H9 (cell line): ENCODE data around the gene ZNF524. TPM values are rescaled to one million over a fixed set of nuclear protein-coding genes. Genes with fewer than 3 reads are reported as not detected.
A peak's percentile ranks its signal among the peaks of the same experiment; 100 is the strongest.

Experiments
- DNase-seq: peaks from one replicate; pipeline ENCODE4 v3.0.0-alpha.2; 2017
- H2AFZ ChIP-seq: one replicate; pipeline ENCODE4 v1.6.1; 2013; ENCODE audit warnings: mild to moderate bottlenecking, low read length, control low read depth, moderate library complexity
- H2AK5ac ChIP-seq: 2 replicates; pipeline ENCODE4 v1.6.1; 2013; ENCODE audit warnings: low read length, control low read depth, mixed read lengths; ENCODE audit not compliant: insufficient read length
- H2BK120ac ChIP-seq: one replicate; pipeline ENCODE4 v1.6.1; 2013; ENCODE audit warnings: low read depth, mild to moderate bottlenecking, low read length, control low read depth, inconsistent platforms; ENCODE audit not compliant: poor library complexity, severe bottlenecking
- H2BK12ac ChIP-seq: 2 replicates; pipeline ENCODE4 v1.6.1; 2013; ENCODE audit warnings: low read length, control low read depth, mixed read lengths, low read depth; ENCODE audit not compliant: insufficient read length
- H2BK15ac ChIP-seq: 2 replicates; pipeline ENCODE4 v1.6.1; 2013; ENCODE audit warnings: low read depth, low read length, control low read depth
- H2BK20ac ChIP-seq: one replicate; pipeline ENCODE4 v1.6.1; 2013; ENCODE audit warnings: low read depth, mild to moderate bottlenecking, low read length, control low read depth, inconsistent platforms; ENCODE audit not compliant: poor library complexity, severe bottlenecking
- H2BK5ac ChIP-seq: 2 replicates; pipeline ENCODE4 v1.6.1; 2013; ENCODE audit warnings: low read length, control low read depth, mixed read lengths; ENCODE audit not compliant: insufficient read length
- H3K14ac ChIP-seq: 2 replicates; pipeline ENCODE4 v1.6.1; 2013; ENCODE audit warnings: low read length, control low read depth; ENCODE audit not compliant: insufficient read depth
- H3K18ac ChIP-seq: 2 replicates; pipeline ENCODE4 v1.6.1; 2013; ENCODE audit warnings: low read depth, mild to moderate bottlenecking, mixed read lengths, low read length, control low read depth; ENCODE audit not compliant: insufficient read length
- H3K23ac ChIP-seq: 2 replicates; pipeline ENCODE4 v1.6.1; 2013; ENCODE audit warnings: low read length, control low read depth, mixed read lengths, low read depth; ENCODE audit not compliant: insufficient read length
- H3K23me2 ChIP-seq: 2 replicates; pipeline ENCODE4 v1.6.1; 2013; ENCODE audit warnings: low read depth, mild to moderate bottlenecking, mixed read lengths, low read length, control low read depth; ENCODE audit not compliant: insufficient read length, poor library complexity, severe bottlenecking
- H3K27ac ChIP-seq: 2 replicates; pipeline ENCODE4 v1.5.1; 2013; ENCODE audit warnings: low read length, control low read depth, mixed read lengths, low read depth; ENCODE audit not compliant: insufficient read length
- H3K27me3 ChIP-seq: 2 replicates; pipeline ENCODE4 v1.6.1; 2013; ENCODE audit warnings: low read length, control low read depth, inconsistent platforms; ENCODE audit not compliant: insufficient read depth
- H3K4ac ChIP-seq: 2 replicates; pipeline ENCODE4 v1.6.1; 2013; ENCODE audit warnings: low read depth, mild to moderate bottlenecking, control low read depth, inconsistent platforms, low read length, moderate library complexity
- H3K4me1 ChIP-seq: 2 replicates; pipeline ENCODE4 v1.6.1; 2013; ENCODE audit warnings: low read length, control low read depth, inconsistent platforms; ENCODE audit not compliant: insufficient read depth
- H3K4me2 ChIP-seq: 2 replicates; pipeline ENCODE4 v1.6.1; 2013; ENCODE audit warnings: low read length, control low read depth, mixed read lengths; ENCODE audit not compliant: insufficient read length, insufficient read depth
- H3K56ac ChIP-seq: 2 replicates; pipeline ENCODE4 v1.6.1; 2013; ENCODE audit warnings: low read depth, mild to moderate bottlenecking, mixed read lengths, low read length, control low read depth; ENCODE audit not compliant: insufficient read length
- H3K79me1 ChIP-seq: 2 replicates; pipeline ENCODE4 v1.6.1; 2013; ENCODE audit warnings: low read depth, mild to moderate bottlenecking, moderate library complexity, low read length, control low read depth, inconsistent platforms; ENCODE audit not compliant: insufficient read depth, poor library complexity, severe bottlenecking
- H3K79me2 ChIP-seq: 2 replicates; pipeline ENCODE4 v1.6.1; 2013; ENCODE audit warnings: low read length, control low read depth, inconsistent platforms; ENCODE audit not compliant: insufficient read depth
- H3K9ac ChIP-seq: 2 replicates; pipeline ENCODE4 v1.6.1; 2013; ENCODE audit warnings: low read length, control low read depth, mixed read lengths; ENCODE audit not compliant: insufficient read length; ENCODE audit errors: extremely low read depth
- H3K9me3 ChIP-seq: one replicate; pipeline ENCODE4 v1.6.1; 2013; ENCODE audit warnings: low read depth, low read length, inconsistent platforms; ENCODE audit not compliant: control insufficient read depth
- H3T11ph ChIP-seq: one replicate; pipeline ENCODE4 v1.6.1; 2013; ENCODE audit warnings: mild to moderate bottlenecking, low read length, control low read depth, inconsistent platforms
- H4K20me1 ChIP-seq: one replicate; pipeline ENCODE4 v1.6.1; 2013; ENCODE audit not compliant: control insufficient read depth, insufficient read length, insufficient read depth
- H4K5ac ChIP-seq: 2 replicates; pipeline ENCODE4 v1.6.1; 2013; ENCODE audit warnings: low read depth, mild to moderate bottlenecking, mixed read lengths, low read length, control low read depth; ENCODE audit not compliant: insufficient read length
- H4K8ac ChIP-seq: replicated peaks from 2 replicates; pipeline ENCODE4 v1.6.1; 2013; ENCODE audit warnings: low read length, control low read depth, mixed read lengths, low read depth; ENCODE audit not compliant: insufficient read length
- H4K91ac ChIP-seq: 2 replicates; pipeline ENCODE4 v1.6.1; 2013; ENCODE audit warnings: low read depth, mild to moderate bottlenecking, moderate library complexity, mixed read lengths, low read length, control low read depth; ENCODE audit not compliant: insufficient read length
- H3K27ac Mint-ChIP-seq, 3 experiments: 2 replicates in 2 of 3; 3 replicates in 1 of 3; pipeline ENCODE4 v1.8.0; 2020 to 2021; ENCODE audit warnings: mixed read lengths in 3 of 3, mild to moderate bottlenecking in 1 of 3, moderate library complexity in 1 of 3
- H3K27me3 Mint-ChIP-seq: 2 replicates; pipeline ENCODE4 v1.8.0; 2021; ENCODE audit warnings: low read depth, mild to moderate bottlenecking, moderate library complexity, mixed read lengths
- H3K36me3 Mint-ChIP-seq, 3 experiments: 2 replicates in 2 of 3; 3 replicates in 1 of 3; pipeline ENCODE4 v1.8.0; 2020 to 2021; ENCODE audit warnings: low read depth in 3 of 3, mixed read lengths in 3 of 3; ENCODE audit not compliant: insufficient read depth in 1 of 3
- H3K4me1 Mint-ChIP-seq, 2 experiments: 2 replicates each; pipeline ENCODE4 v1.8.0; 2020; ENCODE audit warnings: mixed read lengths in 2 of 2
- H3K4me3 Mint-ChIP-seq, 2 experiments: 2 replicates in 1 of 2; 3 replicates in 1 of 2; pipeline ENCODE4 v1.8.0; 2020 to 2021; ENCODE audit warnings: mild to moderate bottlenecking in 2 of 2, mixed read lengths in 2 of 2, moderate library complexity in 1 of 2
- H3K9me3 Mint-ChIP-seq, 2 experiments: 2 replicates in 1 of 2; 3 replicates in 1 of 2; pipeline ENCODE4 v1.8.0; 2020; ENCODE audit warnings: mild to moderate bottlenecking in 2 of 2, mixed read lengths in 2 of 2, moderate library complexity in 1 of 2
- WGBS: extraction: QIAGEN DNeasy Blood & Tissue Kit; methylation state at CpG from one replicate; pipeline ENCODE4 v1.1.7; 2013; ENCODE audit warnings: missing lambda C conversion rate, low lambda C conversion rate, mixed read lengths; ENCODE audit not compliant: insufficient read length; ENCODE audit errors: extremely low coverage; 5-methylcytosine and 5-hydroxymethylcytosine counted together
- total RNA-seq: library from RNA; stranded (reverse); gene quantifications from 2 replicates; pipeline ENCODE4 v1.2.1, GENCODE V29; 2021
- TF ChIP-seq, protein P1 (sequence below): fragments of 200-600 bp; sonication (generic); conservative IDR thresholded peaks from 3 replicates; pipeline ENCODE4 v1.8.0; 2021; ENCODE audit warnings: antibody characterized with exemption, mild to moderate bottlenecking

Gene ZNF524
- total RNA-seq, 1 experiment from 2014 or later = 3.0 TPM

DNA sequence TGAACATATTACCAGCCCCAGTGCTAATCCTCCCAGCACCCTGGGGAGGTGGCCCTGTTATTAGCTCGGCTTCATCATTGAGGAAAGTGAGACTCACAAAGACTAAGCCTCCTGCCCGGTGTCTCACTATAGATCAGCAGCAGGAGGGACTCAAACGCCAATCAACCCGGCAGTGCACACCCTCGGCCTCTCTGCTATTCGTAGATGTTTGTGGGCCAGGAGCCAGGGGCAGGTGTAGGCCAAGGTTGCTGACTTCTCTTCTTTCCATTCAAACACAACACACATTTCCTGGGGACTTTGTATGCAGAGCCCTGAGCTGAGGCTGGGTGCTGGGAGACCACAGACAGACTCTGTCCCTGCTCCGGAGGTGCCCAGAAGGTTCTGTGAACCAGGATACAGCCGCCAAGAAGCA, 45.3 kb upstream of the ZNF524 start:
- Histone ChIP-seq H3K27ac (no peak overlapping the region), H4K8ac (no peak overlapping the region), H3K56ac (no peak overlapping the region), H3K79me1 (no peaks in the 10 kb centered on the region), H2AFZ (no peak overlapping the region), H3K27me3 (no peaks in the 10 kb centered on the region), H2BK120ac (no peak overlapping the region), H3K4me2 (no peak overlapping the region), H4K20me1 (no peaks in the 10 kb centered on the region), H2BK15ac (no peak overlapping the region), H3K23me2 (peaks cover 5% of the 10 kb centered on the region), H3T11ph (no peak overlapping the region), H3K9me3 (no peaks in the 10 kb centered on the region), H2BK5ac (no peak overlapping the region), H2BK20ac (no peak overlapping the region), H3K4me1 (peaks cover 8% of the 10 kb centered on the region; the same call in 1 of the 2 replicates), H2BK12ac (no peak overlapping the region), H3K9ac (no peak overlapping the region), H3K18ac (no peak overlapping the region), H2AK5ac (no peak overlapping the region), H3K23ac (no peak overlapping the region), H3K14ac (no peak overlapping the region), H3K4ac (no peak overlapping the region), H3K79me2 (no peaks in the 10 kb centered on the region), H4K5ac (no peak overlapping the region), H4K91ac (no peak overlapping the region)
- DNase-seq = no peak
- peaks cover 30 to 42% of the 10 kb centered on the region in 2 experiments for H3K4me1 Mint-ChIP-seq
- H3K4me3 Mint-ChIP-seq = no peak overlapping the region
- H3K27ac Mint-ChIP-seq = peak overlapping the region in 2 of 3 experiments; percentile 78 to 93; a peak in 4 of 7 replicates
- H3K27me3 Mint-ChIP-seq = peaks cover 3% of the 10 kb centered on the region
- H3K9me3 Mint-ChIP-seq = no peaks in the 10 kb centered on the region; a peak in 1 of 5 replicates
- WGBS = no CpG with 5 or more reads among the region's 8 CpGs
- H3K36me3 Mint-ChIP-seq = no peaks in the 10 kb centered on the region
- TF ChIP-seq, protein P1, sequence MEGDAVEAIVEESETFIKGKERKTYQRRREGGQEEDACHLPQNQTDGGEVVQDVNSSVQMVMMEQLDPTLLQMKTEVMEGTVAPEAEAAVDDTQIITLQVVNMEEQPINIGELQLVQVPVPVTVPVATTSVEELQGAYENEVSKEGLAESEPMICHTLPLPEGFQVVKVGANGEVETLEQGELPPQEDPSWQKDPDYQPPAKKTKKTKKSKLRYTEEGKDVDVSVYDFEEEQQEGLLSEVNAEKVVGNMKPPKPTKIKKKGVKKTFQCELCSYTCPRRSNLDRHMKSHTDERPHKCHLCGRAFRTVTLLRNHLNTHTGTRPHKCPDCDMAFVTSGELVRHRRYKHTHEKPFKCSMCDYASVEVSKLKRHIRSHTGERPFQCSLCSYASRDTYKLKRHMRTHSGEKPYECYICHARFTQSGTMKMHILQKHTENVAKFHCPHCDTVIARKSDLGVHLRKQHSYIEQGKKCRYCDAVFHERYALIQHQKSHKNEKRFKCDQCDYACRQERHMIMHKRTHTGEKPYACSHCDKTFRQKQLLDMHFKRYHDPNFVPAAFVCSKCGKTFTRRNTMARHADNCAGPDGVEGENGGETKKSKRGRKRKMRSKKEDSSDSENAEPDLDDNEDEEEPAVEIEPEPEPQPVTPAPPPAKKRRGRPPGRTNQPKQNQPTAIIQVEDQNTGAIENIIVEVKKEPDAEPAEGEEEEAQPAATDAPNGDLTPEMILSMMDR = no peak
